Measurements from ENCODE around the gene GFPT2.

GFPT2 gene

DNA sequence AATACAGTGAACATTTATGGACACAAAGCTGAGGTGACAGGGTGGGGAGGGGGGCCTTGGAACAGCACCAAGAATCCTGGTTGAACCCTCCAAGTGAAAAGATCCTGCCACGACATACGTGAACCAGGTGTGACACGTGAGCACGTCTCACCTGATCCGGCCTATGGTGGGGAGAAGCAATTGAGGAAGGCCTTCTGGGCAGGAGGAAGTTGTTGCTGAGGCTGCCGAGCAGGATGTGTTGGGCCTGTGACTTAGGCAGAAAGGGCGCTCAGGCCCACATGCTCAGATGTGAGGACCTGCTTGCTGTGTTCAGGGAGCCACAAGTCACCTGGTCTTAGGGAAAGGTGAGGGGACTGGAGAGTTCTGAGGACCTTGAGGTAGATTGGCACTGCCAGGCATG lies 58.7 kb downstream of the GFPT2 start:
- TF ChIP-seq, protein P1, sequence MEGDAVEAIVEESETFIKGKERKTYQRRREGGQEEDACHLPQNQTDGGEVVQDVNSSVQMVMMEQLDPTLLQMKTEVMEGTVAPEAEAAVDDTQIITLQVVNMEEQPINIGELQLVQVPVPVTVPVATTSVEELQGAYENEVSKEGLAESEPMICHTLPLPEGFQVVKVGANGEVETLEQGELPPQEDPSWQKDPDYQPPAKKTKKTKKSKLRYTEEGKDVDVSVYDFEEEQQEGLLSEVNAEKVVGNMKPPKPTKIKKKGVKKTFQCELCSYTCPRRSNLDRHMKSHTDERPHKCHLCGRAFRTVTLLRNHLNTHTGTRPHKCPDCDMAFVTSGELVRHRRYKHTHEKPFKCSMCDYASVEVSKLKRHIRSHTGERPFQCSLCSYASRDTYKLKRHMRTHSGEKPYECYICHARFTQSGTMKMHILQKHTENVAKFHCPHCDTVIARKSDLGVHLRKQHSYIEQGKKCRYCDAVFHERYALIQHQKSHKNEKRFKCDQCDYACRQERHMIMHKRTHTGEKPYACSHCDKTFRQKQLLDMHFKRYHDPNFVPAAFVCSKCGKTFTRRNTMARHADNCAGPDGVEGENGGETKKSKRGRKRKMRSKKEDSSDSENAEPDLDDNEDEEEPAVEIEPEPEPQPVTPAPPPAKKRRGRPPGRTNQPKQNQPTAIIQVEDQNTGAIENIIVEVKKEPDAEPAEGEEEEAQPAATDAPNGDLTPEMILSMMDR (IDR thresholded peaks at IDR 0.05; ENCODE audit: borderline replicate concordance, extremely low read depth, low read length, poor library complexity, severe bottlenecking), result no peak
- no peak for TF ChIP-seq EZH2 (IDR thresholded peaks at IDR 0.05; ENCODE audit: borderline replicate concordance, low read depth, low read length, severe bottlenecking)
- H4K20me1 ChIP-seq (ENCODE audit: insufficient read depth, low read length), result peaks cover 35% of the 10 kb centered on the region
- peaks cover 6% of the 10 kb centered on the region for H3K36me3 ChIP-seq (ENCODE audit: insufficient read depth, low read length)
- DNase-seq (no peak), ATAC-seq (ENCODE audit: insufficient read depth, low read depth) (no peak)
- H3K27me3 ChIP-seq (ENCODE audit: insufficient read depth, low read length, poor library complexity), result no peaks in the 10 kb centered on the region
- H3K4me2 ChIP-seq (ENCODE audit: insufficient read depth, low read length), result no peak overlapping the region
- no peak overlapping the region for H2AFZ ChIP-seq (ENCODE audit: low read depth, low read length)
- no peak overlapping the region for H3K27ac ChIP-seq (ENCODE audit: low read length)
- H3K9me3 ChIP-seq (ENCODE audit: insufficient read depth, low read length, severe bottlenecking), result no peaks in the 10 kb centered on the region
- peaks cover 32% of the 10 kb centered on the region for H3K4me1 ChIP-seq (ENCODE audit: insufficient read depth, low read length)
- peaks cover 32% of the 10 kb centered on the region for H3K79me2 ChIP-seq (ENCODE audit: insufficient read depth, low read length)
- H3K4me3 ChIP-seq (ENCODE audit: low read depth in 1 of 2, low read length in 2 of 2), result no peak overlapping the region
- no peak overlapping the region for H3K9ac ChIP-seq (ENCODE audit: low read depth, low read length)

DNA sequence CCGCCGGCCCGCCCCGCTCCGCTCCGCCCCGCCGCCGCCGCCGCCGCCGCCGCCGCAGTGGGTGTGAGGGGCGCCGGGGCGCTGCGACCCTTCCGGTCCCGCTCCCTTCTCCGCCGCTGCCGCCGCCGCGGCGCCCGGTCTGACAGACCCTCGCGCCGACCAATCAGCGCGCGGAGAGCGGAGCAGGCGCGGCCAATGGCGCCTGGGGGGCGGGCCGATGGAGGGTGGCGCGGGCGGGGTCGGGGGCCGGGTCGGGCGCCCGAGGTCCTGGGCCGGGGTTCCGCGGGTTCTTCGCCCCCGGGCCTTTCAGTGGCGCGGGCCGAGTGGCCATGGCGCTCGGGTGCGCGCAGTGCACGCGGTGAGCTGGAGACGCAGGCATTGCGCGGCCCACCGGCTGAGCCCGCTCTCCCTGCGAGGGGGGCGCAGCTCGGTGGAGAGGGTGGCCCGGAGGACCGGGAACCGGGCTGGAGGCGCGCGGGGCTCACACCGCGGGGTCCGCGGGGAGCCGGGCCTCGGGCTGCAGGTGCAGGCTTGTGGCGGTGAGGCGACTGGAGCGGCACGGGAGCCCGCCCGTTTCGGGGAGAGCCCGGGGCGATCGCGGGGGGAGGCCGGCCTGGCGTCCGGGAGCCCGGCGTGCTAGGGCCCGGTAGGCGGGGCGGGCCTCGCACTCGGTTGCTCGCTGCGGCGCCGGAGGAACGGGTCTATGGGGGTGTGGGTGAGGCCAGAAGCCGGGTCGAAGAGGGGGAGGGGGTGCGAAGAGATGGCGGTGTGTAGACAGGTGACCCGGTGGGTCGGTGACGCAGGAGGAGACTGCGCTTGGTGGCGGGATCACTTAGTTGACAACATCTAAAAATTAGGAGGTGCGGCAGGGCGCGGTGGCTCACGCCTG lies 60.9 kb downstream of the GFPT2 start, which contains the start of gene MAPK9:
Gene MAPK9, minus strand, starts transcription at position 141 of the 889 bp plus-strand sequence. CDS start 11,522 bp downstream, outside the sequence.
- TF ChIP-seq, protein P1 (IDR thresholded peaks at IDR 0.05; ENCODE audit: borderline replicate concordance, extremely low read depth, low read length, poor library complexity, severe bottlenecking), result no peak
- Histone ChIP-seq H3K9ac (ENCODE audit: low read depth, low read length) (peak within 1 kb of the TSS; percentile 94), H3K36me3 (ENCODE audit: insufficient read depth, low read length) (peaks cover 10% of the 10 kb centered on the region), H2AFZ (ENCODE audit: low read depth, low read length) (peak within 1 kb of the TSS; percentile 94), H4K20me1 (ENCODE audit: insufficient read depth, low read length) (peaks cover 42% of the 10 kb centered on the region), H3K4me1 (ENCODE audit: insufficient read depth, low read length) (peaks cover 39% of the 10 kb centered on the region), H3K4me3 (ENCODE audit: low read depth in 1 of 2, low read length in 2 of 2) (peak within 1 kb of the TSS; percentile 90 to 96), H3K4me2 (ENCODE audit: insufficient read depth, low read length) (peak within 1 kb of the TSS; percentile 89), H3K9me3 (ENCODE audit: insufficient read depth, low read length, severe bottlenecking) (no peaks in the 10 kb centered on the region), H3K27ac (ENCODE audit: low read length) (peak within 1 kb of the TSS; percentile 78), H3K79me2 (ENCODE audit: insufficient read depth, low read length) (peaks cover 54% of the 10 kb centered on the region), H3K27me3 (ENCODE audit: insufficient read depth, low read length, poor library complexity) (no peaks in the 10 kb centered on the region)
- peak; percentile 85 for ATAC-seq (ENCODE audit: insufficient read depth, low read depth)
- DNase-seq, result peak; percentile 83

DNA sequence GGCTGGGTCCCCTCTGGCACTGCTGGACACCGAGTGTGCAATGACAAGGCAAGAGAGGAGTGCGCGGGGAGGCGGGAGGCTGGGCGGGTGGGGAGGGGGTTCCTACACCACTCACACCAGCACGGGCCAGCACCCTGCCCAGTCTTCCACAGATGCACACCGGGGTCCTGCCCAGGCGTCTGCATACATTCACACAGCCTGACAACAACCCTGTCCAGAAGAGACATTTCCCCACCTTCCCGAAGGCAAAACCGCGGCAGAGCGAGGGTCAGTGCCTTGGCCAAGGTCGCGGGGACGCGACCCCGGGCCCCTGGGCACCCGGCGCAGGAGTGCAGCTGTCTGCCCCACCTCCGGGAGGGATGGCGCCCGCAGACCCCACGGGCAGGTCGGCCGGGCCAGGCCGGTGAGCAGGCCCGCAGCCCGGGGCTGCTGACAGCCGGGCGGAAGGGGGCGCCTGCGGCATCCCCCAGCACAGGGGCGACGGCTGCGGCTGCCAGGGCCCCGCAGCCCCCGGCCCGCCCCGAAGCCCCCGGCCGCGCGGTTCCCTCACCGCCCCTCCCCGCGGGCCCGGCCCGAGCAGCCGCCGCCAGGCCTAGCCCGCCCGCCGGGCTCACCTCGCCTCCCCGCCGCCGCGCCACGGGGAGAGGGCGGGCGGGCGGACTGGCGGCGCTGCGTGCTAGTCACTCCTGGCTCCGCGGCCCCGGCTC lies 61.7 kb downstream of the GFPT2 start:
- Histone ChIP-seq H3K79me2 (ENCODE audit: insufficient read depth, low read length) (peaks cover 62% of the 10 kb centered on the region), H3K9ac (ENCODE audit: low read depth, low read length) (peak overlapping the region; percentile 94), H4K20me1 (ENCODE audit: insufficient read depth, low read length) (peaks cover 49% of the 10 kb centered on the region), H3K4me3 (ENCODE audit: low read depth in 1 of 2, low read length in 2 of 2) (peak overlapping the region; percentile 90 to 96; a peak in 3 of 4 replicates), H2AFZ (ENCODE audit: low read depth, low read length) (peak overlapping the region; percentile 61), H3K36me3 (ENCODE audit: insufficient read depth, low read length) (peaks cover 18% of the 10 kb centered on the region), H3K4me1 (ENCODE audit: insufficient read depth, low read length) (peaks cover 39% of the 10 kb centered on the region), H3K9me3 (ENCODE audit: insufficient read depth, low read length, severe bottlenecking) (no peaks in the 10 kb centered on the region), H3K27me3 (ENCODE audit: insufficient read depth, low read length, poor library complexity) (no peaks in the 10 kb centered on the region), H3K4me2 (ENCODE audit: insufficient read depth, low read length) (peak overlapping the region; percentile 87), H3K27ac (ENCODE audit: low read length) (peak overlapping the region; percentile 56)
- no peak for TF ChIP-seq EZH2 (IDR thresholded peaks at IDR 0.05; ENCODE audit: borderline replicate concordance, low read depth, low read length, severe bottlenecking)
- TF ChIP-seq, protein P1 (IDR thresholded peaks at IDR 0.05; ENCODE audit: borderline replicate concordance, extremely low read depth, low read length, poor library complexity, severe bottlenecking), result peak; percentile 42
- ATAC-seq (ENCODE audit: insufficient read depth, low read depth) (peak; percentile 25), DNase-seq (peak; percentile 40)

Measured in DND-41 (cell line).